Rectal smooth muscle tissue (tissue), 1 donor: ENCODE results near the gene WDR1.

ENCODE experiments used
- H3K27ac ChIP-seq: one replicate; pipeline ENCODE4 v1.7.0; 2013; ENCODE audit warnings: low read depth, low read length, inconsistent platforms
- H3K27me3 ChIP-seq: one replicate; pipeline ENCODE4 v1.7.0; 2013; ENCODE audit warnings: low read length; ENCODE audit not compliant: control insufficient read depth, insufficient read depth
- H3K36me3 ChIP-seq: one replicate; pipeline ENCODE4 v1.7.0; 2013; ENCODE audit warnings: low read length; ENCODE audit not compliant: control insufficient read depth, insufficient read depth
- H3K4me1 ChIP-seq: one replicate; pipeline ENCODE4 v1.7.0; 2013; ENCODE audit warnings: low read length; ENCODE audit not compliant: control insufficient read depth, insufficient read depth
- H3K4me3 ChIP-seq: one replicate; pipeline ENCODE4 v1.7.0; 2013; ENCODE audit warnings: low read length
- H3K9ac ChIP-seq: one replicate; pipeline ENCODE4 v1.7.0; 2013; ENCODE audit warnings: low read length

WDR1 gene

DNA sequence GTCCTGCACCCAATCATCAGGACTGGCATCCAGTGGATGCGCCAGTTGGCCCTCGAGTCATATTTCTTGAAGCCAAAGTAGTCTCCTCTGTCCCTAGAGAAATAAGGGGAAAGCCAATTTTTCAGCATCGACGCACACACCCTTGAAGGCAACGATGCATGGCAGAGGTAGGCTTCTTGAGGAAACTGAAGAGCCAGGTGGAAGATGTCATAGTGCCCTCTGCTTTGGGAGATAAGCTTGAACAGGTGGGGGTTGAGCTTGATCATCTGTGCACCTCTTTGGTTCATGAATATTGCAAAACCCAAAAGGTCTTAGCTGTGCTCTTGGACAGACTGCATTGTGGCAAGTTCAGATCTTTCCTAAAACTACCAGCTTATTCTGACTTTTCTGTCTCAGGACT is 34.6 kb upstream of the WDR1 start:
- H3K4me3 ChIP-seq = no peak overlapping the region
- H3K36me3 ChIP-seq = no peaks in the 10 kb centered on the region
- H3K9ac ChIP-seq = no peak overlapping the region
- H3K4me1 ChIP-seq = no peaks in the 10 kb centered on the region
- H3K27ac ChIP-seq = no peak overlapping the region
- no peaks in the 10 kb centered on the region for H3K27me3 ChIP-seq

DNA sequence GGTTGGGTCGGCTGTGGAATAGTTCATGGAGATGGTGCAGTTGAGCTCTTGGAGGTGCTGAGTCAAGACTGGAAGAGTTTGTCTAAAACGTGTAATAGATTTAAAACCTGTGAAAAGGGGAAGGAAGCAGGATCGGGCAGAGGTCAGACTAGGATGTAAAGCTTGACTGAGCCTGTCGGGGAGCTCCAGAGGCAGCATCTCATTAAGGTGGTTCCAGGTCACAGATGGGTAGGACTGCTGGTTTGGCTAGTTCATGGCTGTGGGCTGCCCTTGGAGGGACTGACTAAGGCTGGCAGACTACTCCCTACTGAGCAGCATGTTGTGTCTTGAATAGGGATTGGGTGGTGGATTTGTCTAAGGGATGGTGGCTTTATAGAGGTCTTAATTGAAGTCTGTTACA is 28.4 kb upstream of the WDR1 start:
- Histone ChIP-seq H3K36me3 (no peaks in the 10 kb centered on the region), H3K27ac (no peak overlapping the region), H3K4me3 (no peak overlapping the region), H3K9ac (no peak overlapping the region), H3K27me3 (no peaks in the 10 kb centered on the region), H3K4me1 (no peaks in the 10 kb centered on the region)

DNA sequence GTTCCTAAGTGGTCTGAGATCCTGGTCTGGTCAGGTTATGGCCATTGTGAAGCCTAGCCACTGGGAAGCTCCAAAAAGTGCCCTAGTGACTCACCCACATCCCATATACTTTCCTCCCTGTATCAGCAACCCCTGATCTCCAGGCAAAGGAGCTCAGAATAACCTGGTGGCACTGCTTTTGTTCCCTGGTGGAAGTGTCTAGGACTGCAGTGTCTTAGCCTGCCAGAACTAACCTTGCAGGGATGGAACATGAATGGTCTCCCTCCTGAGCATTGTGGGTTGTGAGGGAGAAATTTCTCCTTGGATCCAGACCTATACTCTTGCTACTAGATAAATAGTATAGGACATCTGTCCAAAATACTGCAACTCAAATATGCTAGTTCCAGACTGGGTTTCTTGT is 27.9 kb upstream of the WDR1 start:
- H3K27me3 ChIP-seq = no peaks in the 10 kb centered on the region
- H3K4me3 ChIP-seq = no peak overlapping the region
- no peaks in the 10 kb centered on the region for H3K36me3 ChIP-seq
- H3K4me1 ChIP-seq = no peaks in the 10 kb centered on the region
- H3K9ac ChIP-seq = no peak overlapping the region
- no peak overlapping the region for H3K27ac ChIP-seq

DNA sequence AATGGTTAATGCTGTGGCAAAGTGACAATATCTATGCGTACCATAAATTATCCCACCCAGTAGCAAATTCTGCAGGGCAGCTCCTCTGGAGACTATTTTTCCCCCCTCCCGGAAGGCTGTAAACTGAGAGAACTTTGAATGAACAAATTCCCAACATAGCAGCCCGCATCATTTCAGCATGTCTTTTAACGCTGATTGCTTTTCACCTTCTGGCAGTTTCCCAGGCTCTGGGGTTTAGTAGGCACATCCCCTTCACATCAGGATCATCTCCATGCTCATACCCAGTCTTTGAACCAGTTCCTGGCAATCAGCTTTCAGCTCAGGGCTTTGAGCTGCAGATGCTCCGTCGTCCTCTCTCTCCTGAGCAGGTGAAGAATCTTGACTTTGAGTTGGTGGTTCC is 26.6 kb upstream of the WDR1 start:
- Histone ChIP-seq H3K4me3 (no peak overlapping the region), H3K27me3 (no peaks in the 10 kb centered on the region), H3K4me1 (no peaks in the 10 kb centered on the region), H3K36me3 (no peaks in the 10 kb centered on the region), H3K27ac (no peak overlapping the region), H3K9ac (no peak overlapping the region)

DNA sequence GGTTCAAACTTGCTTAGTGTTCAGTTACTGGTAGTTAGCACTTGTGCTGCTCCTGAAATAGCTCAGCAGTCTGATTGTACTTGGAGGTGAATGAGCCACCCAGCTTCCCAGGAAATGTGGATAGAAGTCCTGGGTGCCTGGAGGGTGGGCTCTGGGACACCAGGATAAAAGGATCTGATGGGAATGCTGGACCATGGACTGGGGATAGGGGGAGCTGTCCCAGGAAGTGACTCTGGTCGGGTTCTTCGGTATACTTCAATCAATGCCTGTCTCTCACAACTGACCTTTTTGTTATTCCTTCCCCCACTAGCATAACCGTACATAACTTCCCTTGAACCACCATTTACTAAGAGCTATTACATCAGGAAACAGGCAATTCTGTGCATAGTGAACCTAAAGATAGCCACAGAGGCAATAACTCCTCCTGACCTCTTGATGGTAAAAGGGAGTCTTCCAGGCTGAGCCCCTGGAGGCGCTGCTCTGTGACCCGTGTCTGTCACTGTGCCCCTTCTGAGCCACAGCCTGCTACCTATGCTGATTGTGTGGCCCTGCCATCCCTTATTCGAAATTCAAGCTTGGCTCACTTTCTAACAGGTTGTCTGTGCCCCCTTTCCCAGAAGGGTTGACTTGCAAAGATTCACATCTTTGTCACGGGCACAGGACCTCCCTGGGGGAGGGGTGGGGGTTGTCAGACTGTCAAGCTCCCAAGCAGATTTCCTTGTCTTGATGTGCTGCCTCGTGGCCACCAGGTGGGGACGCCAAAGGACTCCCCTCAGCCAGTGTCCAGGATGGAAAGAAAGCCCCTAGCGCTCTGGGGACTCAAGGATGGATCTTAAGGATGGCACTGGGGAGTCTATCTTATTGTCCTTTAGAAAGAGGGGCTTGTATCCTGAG is 24.5 kb upstream of the WDR1 start:
- Histone ChIP-seq H3K36me3 (no peaks in the 10 kb centered on the region), H3K4me3 (no peak overlapping the region), H3K4me1 (no peaks in the 10 kb centered on the region), H3K27ac (no peak overlapping the region), H3K27me3 (no peaks in the 10 kb centered on the region), H3K9ac (no peak overlapping the region)

DNA sequence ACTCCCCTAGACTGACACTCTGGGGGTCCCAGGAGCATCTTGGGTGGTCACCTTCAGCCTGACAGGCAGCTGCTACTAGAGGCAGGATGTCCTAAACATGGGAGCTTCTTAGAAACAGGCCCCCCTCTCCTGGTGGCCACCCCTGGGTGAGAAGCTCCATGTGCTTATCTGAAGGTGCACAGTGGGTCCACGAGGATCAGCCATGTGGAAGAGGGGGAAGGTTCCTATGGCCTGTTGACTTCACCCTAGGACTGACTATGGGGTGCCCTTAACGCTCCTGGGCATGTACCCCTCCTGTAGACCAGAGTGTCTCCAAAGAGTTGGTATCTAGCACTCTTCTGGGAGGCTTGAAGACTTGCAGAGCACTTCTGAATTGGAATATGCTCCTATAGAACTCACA is 22.9 kb upstream of the WDR1 start:
- H3K27me3 ChIP-seq = no peaks in the 10 kb centered on the region
- no peaks in the 10 kb centered on the region for H3K36me3 ChIP-seq
- H3K27ac ChIP-seq = no peak overlapping the region
- no peak overlapping the region for H3K4me3 ChIP-seq
- H3K4me1 ChIP-seq = no peaks in the 10 kb centered on the region
- H3K9ac ChIP-seq = no peak overlapping the region

DNA sequence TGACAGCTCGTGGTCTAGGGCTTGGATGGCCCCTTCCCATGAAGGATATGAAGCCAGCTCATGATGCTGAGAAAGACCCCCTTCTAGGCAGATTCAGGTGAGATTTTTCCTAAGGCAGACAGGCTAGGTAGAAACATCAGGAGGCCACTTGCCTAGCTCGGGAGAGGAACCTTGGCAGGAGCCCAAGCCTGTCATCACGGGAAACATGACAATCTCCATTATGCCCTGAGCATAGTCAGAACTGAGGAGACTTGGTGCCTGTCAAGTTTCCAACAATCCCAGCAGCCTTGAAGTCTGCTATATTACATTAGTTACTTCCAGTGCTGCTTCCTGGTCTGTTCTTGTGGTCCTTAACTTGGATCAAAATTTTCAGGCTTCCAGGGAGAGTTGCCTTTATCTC is 18.7 kb upstream of the WDR1 start:
- Histone ChIP-seq H3K4me3 (no peak overlapping the region), H3K27ac (no peak overlapping the region), H3K36me3 (no peaks in the 10 kb centered on the region), H3K27me3 (no peaks in the 10 kb centered on the region), H3K9ac (no peak overlapping the region), H3K4me1 (no peaks in the 10 kb centered on the region)

DNA sequence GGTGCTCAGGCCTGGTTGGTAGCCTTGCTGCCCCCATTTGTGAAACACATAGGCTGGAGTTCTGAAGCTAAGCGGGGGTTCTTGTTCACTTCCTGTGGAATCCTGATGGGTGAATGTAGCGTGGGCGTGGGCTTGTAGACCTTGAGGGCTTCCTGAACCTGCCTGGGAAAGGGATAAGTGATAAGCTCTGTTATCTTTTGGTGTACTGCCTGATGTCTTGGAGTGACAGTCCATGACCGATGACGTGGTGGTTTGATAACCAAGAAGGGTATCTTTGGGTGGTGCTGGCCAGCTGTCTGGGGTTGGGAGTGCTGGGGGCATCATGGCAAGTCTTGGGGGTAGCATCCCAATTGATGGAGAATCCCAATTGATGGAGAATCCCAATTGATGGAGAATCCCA is 17.5 kb upstream of the WDR1 start:
- Histone ChIP-seq H3K27ac (no peak overlapping the region), H3K36me3 (no peaks in the 10 kb centered on the region), H3K9ac (no peak overlapping the region), H3K4me3 (no peak overlapping the region), H3K4me1 (no peaks in the 10 kb centered on the region), H3K27me3 (no peaks in the 10 kb centered on the region)

DNA sequence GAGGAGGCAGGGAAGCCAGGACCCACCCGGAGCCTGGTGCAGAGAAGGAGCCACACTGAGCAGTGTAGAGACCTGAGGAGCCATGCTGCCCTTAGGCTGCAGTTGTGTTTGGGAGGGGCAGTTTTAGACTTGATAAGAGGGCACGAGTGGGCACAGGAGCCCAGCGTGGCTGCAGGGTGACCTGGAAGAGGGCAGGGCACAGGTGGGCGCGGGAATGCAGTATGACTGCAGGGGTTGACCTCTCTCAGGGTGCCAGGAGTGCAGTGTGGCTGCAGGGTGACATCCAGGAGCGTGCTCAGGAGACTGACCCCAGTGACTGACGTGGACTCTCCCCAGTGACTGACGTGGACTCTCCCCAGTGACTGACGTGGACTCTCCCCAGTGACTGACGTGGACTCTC is 14.6 kb upstream of the WDR1 start:
- Histone ChIP-seq H3K9ac (no peak overlapping the region), H3K4me3 (no peak overlapping the region), H3K36me3 (no peaks in the 10 kb centered on the region), H3K27me3 (no peaks in the 10 kb centered on the region), H3K27ac (no peak overlapping the region), H3K4me1 (no peaks in the 10 kb centered on the region)

DNA sequence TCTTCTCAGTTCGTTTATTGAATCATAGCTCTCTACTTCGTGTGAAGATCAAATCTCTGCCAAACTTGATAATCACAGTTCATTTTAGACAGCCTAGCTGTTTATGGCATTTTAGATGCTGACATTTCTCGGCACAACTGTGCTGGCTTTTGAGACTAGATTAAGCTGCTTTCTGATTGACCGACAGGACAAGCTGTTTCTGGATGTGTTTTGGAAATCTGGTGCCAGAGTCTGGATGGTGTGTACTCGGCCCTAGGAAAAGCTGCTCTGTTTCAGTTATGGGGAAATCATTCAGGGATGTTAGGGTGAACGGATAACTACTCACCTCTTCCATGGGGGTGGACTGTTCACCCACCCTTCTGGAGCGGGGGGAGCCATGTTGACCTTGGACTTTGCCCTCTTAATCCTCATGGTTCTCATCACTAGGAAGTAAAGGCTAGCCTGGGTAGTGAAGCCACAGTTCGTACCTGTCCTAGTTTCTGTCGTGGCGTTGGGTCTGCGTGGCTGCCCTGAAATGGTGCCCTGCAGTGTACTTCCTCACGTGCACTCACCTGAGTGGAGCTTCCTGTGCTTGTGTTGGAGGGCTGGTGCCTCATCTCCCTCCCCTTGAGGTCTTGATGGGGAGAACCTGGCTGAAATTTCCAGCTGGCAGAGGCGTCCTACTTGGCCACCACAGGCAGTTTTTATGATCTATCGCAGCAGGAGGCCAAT is 13.7 kb upstream of the WDR1 start:
- H3K27ac ChIP-seq = no peak overlapping the region
- H3K9ac ChIP-seq = no peak overlapping the region

DNA sequence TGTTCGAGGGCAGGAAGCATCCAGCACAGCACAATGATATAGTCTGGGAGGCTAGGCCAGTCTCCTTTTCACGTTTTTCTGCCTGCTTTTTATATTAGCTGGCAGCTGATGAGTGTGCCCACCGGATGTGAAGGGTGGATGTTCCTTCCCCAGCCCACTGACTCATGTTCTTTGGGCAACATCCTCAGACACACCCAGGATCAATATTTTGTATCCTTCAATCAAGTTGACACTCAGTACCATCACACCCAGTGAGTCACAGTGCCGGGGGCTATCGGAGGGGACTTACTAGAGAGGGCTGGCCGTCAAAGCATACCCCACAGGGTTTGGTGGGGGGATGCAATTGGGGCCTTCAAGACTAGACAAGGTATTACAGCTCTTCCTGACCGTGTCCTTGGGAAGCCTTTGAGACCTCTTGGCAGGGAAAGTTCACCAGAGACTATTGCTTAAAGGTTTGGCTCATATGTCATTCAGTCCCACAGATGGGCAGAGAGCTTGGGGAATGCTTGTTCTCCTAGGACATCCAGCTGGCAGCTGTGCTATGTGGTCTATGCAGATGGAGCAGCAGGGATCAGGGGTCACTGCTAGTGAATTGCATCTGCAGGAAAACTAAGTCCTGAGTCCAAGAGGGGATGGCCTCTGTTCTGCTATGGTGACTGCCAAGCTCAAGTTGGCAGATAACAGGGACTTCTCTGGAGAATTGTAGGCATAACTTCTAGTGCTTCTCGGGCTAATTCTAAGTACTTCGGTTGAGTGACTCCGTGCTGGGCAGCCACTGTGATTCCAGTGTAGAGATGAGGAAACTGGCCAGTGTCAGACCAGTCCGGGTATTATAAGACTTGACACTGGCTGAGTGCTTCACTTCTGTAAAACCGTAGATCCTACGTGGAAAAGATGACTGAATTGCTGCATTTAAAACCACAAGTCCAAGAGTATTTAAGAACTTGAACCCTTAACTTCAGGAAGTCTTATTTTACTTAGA is 12.9 kb upstream of the WDR1 start:
- Histone ChIP-seq H3K4me1 (no peaks in the 10 kb centered on the region), H3K4me3 (no peak overlapping the region), H3K9ac (no peak overlapping the region), H3K36me3 (no peaks in the 10 kb centered on the region), H3K27me3 (no peaks in the 10 kb centered on the region), H3K27ac (no peak overlapping the region)

More for the DNA sequence above, 13.7 kb upstream of the WDR1 start:
- H3K27me3 ChIP-seq = no peaks in the 10 kb centered on the region
- no peak overlapping the region for H3K4me3 ChIP-seq
- no peaks in the 10 kb centered on the region for H3K36me3 ChIP-seq
- H3K4me1 ChIP-seq = no peaks in the 10 kb centered on the region

DNA sequence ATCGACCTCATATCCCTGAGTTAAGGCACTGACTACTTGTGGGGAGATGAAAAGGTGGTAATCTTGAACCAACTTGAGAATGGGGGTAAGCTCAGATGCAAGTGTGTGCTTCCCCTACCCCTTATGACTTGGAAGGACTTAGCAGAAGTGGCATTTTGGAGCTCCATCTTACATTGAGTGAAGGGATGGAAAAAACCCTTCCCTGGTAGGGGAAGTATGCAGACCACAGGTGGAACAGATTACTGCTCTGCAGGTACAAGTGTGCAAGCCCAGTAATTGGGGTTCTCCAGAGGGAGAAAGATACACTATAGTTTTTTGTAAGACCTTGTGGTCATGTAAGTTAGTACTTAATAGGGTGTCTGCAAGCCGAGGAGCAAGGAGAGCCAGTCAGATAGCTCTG is 12.2 kb upstream of the WDR1 start:
- no peaks in the 10 kb centered on the region for H3K27me3 ChIP-seq
- no peak overlapping the region for H3K9ac ChIP-seq
- H3K4me3 ChIP-seq = no peak overlapping the region
- no peak overlapping the region for H3K27ac ChIP-seq
- H3K4me1 ChIP-seq = no peaks in the 10 kb centered on the region
- no peaks in the 10 kb centered on the region for H3K36me3 ChIP-seq
